ENCODE results near the gene SLC9C1. TPM values are rescaled to one million over a fixed set of nuclear protein-coding genes. Genes with fewer than 3 reads are reported as not detected.

SLC9C1 gene
- total and polyA plus RNA-seq, 9 donors = 0.07 to 0.35 (median 0.15) TPM; not detected in 4

DNA sequence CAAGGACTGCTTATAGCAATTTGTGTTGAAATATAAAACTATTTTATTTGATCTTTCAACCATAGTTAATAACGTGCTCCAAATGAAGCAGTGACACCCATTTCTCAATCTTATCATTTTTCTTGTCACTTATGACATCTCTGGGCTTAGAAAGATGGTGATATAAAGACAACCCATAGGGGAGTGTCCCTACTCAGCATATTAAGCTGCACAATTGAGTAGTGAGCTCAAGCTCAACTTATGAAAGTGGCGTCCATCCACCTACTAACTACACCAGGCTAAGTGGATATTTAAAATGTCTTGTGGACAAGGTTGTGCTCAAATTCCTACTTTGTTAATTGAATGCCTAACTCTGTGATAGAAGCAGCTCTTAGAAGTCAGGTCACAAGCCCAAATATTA lies 46.7 kb downstream of the SLC9C1 start:
- no peaks in the 10 kb centered on the region for H3K27me3 ChIP-seq
- H3K27ac ChIP-seq = no peak overlapping the region
- no peak for DNase-seq
- intact Hi-C loops (cut with DNase I) = no loop called here
- no peak overlapping the region for H3K4me3 ChIP-seq
- 27 to 62% (median 35%) methylated on average over 2 of the region's 2 CpGs for WGBS, 3 donors
- no peak for TF ChIP-seq POLR2A (IDR thresholded peaks at IDR 0.05)
- TF ChIP-seq, protein P1, sequence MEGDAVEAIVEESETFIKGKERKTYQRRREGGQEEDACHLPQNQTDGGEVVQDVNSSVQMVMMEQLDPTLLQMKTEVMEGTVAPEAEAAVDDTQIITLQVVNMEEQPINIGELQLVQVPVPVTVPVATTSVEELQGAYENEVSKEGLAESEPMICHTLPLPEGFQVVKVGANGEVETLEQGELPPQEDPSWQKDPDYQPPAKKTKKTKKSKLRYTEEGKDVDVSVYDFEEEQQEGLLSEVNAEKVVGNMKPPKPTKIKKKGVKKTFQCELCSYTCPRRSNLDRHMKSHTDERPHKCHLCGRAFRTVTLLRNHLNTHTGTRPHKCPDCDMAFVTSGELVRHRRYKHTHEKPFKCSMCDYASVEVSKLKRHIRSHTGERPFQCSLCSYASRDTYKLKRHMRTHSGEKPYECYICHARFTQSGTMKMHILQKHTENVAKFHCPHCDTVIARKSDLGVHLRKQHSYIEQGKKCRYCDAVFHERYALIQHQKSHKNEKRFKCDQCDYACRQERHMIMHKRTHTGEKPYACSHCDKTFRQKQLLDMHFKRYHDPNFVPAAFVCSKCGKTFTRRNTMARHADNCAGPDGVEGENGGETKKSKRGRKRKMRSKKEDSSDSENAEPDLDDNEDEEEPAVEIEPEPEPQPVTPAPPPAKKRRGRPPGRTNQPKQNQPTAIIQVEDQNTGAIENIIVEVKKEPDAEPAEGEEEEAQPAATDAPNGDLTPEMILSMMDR (IDR thresholded peaks at IDR 0.05) = no peak
- no peak for TF ChIP-seq EP300 (IDR thresholded peaks at IDR 0.05)
- H3K4me1 ChIP-seq (ENCODE audit: insufficient read depth) = no peaks in the 10 kb centered on the region
- no peaks in the 10 kb centered on the region for H3K36me3 ChIP-seq
- H3K9me3 ChIP-seq = peaks cover 0 to 2% of the 10 kb centered on the region in 2 donors

DNA sequence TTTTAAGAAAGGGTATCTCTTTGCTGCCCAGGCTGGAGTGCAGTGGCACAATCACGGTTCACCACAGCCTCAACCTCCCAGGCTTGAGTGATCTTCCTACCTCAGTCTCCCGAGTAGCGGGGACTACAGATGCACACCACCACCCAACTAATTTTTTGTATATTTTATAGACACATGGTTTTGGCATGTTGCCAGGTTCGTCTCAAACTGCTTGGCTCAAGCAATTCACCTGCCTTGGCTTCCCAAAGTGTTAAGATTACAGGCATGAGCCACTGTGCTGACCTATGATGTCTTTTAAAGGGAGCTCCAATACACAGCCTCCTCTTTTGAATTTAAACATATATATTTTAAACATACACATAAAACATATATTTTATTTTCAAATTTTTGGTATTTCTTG lies 60.9 kb downstream of the SLC9C1 start:
- intact Hi-C loops (cut with DNase I) = no loop called here

DNA sequence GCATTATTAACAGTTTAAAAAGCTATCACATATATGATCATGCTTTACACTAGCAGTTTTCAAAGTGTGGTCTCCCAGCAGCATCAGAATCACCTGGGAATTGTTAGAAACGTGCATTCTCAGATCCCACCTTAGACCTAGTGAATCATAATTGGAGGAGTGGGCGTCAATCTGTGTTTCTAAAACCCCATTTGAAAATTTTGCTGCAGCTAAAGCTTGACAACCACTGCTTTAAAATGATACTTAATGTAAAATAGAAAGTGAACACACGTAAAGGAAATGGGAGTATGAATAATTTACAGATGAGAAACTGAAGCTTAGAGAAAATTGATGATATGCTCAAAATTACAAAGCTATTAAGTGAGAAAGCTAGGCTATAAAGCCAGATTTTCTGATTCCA lies 62.3 kb downstream of the SLC9C1 start:
- Histone ChIP-seq H3K4me1 (ENCODE audit: insufficient read depth) (no peaks in the 10 kb centered on the region), H3K36me3 (no peaks in the 10 kb centered on the region), H3K9me3 (no peaks in the 10 kb centered on the region), H3K27ac (no peak overlapping the region), H3K4me3 (no peak overlapping the region), H3K27me3 (no peaks in the 10 kb centered on the region)
- intact Hi-C loops (cut with DNase I) = no loop called here
- 68 to 74% (median 72%) methylated on average over 3 of the region's 3 CpGs for WGBS, 3 donors
- TF ChIP-seq, protein P1 (IDR thresholded peaks at IDR 0.05) = no peak
- TF ChIP-seq EP300 (IDR thresholded peaks at IDR 0.05) (no peak), POLR2A (IDR thresholded peaks at IDR 0.05) (no peak)
- DNase-seq = no peak

More for the DNA sequence above, 60.9 kb downstream of the SLC9C1 start:
- Histone ChIP-seq H3K27ac (no peak overlapping the region), H3K27me3 (no peaks in the 10 kb centered on the region), H3K9me3 (no peaks in the 10 kb centered on the region), H3K36me3 (no peaks in the 10 kb centered on the region), H3K4me3 (no peak overlapping the region), H3K4me1 (ENCODE audit: insufficient read depth) (no peaks in the 10 kb centered on the region)
- 66 to 70% (median 69%) methylated on average over 4 of the region's 4 CpGs for WGBS, 3 donors
- no peak for DNase-seq
- TF ChIP-seq, protein P1 (IDR thresholded peaks at IDR 0.05) = no peak
- TF ChIP-seq EP300 (IDR thresholded peaks at IDR 0.05) (no peak), POLR2A (IDR thresholded peaks at IDR 0.05) (no peak)

DNA sequence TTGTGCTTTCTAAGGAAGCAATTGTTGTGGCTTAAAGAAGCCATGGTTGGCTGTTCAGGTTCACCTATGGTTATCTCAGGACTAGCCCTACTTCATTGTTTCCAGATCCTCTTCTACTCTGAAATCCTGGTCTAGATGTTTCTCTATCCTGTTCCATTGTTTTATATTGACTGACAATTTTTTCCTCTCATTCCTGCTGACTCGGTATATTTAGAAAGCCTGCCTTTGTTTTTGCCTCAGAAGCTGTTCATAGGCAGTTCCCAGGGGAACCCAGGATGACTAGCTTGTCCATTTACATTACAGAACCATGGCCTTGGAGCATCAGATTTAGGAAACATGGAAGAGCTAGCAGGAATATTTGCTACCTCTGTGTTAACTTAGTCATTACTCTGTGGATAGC lies 64.0 kb downstream of the SLC9C1 start:
- Histone ChIP-seq H3K4me3 (no peak overlapping the region), H3K9me3 (no peaks in the 10 kb centered on the region), H3K27ac (no peak overlapping the region), H3K4me1 (ENCODE audit: insufficient read depth) (no peaks in the 10 kb centered on the region), H3K27me3 (no peaks in the 10 kb centered on the region), H3K36me3 (no peaks in the 10 kb centered on the region)
- WGBS, 3 donors = 81 to 90% (median 88%) methylated on average over 1 of the region's 1 CpG
- no peak for DNase-seq
- TF ChIP-seq, protein P1 (IDR thresholded peaks at IDR 0.05) = no peak
- TF ChIP-seq POLR2A (IDR thresholded peaks at IDR 0.05) (no peak), EP300 (IDR thresholded peaks at IDR 0.05) (no peak)
- intact Hi-C loops (cut with DNase I) = no loop called here
